ENCODE results near the gene DRG2. TPM values are rescaled to one million over a fixed set of nuclear protein-coding genes. Genes with fewer than 3 reads are reported as not detected.

The DRG2 gene
- total RNA-seq, 1 experiment from 2014 or later: 52.0 TPM

DNA sequence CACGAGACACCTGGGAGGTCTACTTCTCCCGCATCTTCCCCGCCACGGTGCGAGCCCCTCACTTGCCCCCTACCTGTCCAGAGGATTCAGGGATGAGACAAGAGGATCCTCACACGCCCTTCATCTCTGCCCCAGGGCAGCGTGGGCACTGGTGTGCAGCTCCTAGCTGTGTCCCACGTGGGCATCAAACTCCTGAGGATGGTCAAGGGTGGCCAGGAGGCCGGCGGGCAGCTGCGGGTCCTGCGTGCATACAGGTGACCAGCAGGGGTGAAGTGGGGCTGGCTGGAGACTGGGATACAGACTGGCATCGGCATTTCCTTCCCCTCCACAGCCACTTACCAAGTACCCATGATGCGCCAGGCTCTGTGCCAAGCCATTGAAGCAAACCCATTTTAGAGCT lies 67.4 kb downstream of the DRG2 start:
- Mint-ChIP-seq H3K36me3 (ENCODE audit: insufficient read depth in 1 of 3, low read depth in 3 of 3) (no peaks in the 10 kb centered on the region), H3K4me1 (peaks cover 25 to 32% of the 10 kb centered on the region in 2 experiments), H3K4me3 (no peak overlapping the region), H3K27ac (no peak overlapping the region), H3K9me3 (no peaks in the 10 kb centered on the region), H3K27me3 (ENCODE audit: low read depth) (no peaks in the 10 kb centered on the region; the same call in 1 of the 2 replicates)
- H4K8ac ChIP-seq (replicated peaks; ENCODE audit: insufficient read length, low read depth, low read length): no peak overlapping the region
- H4K91ac ChIP-seq (ENCODE audit: insufficient read length, low read depth, low read length): no peak overlapping the region
- no peak overlapping the region for H2BK15ac ChIP-seq (ENCODE audit: low read depth, low read length)
- no CpG with 5 or more reads among the region's 14 CpGs for WGBS (ENCODE audit: extremely low coverage, insufficient read length, low lambda C conversion rate)
- no peak overlapping the region for H2BK12ac ChIP-seq (ENCODE audit: insufficient read length, low read depth, low read length)
- no peak overlapping the region for H2AK5ac ChIP-seq (ENCODE audit: insufficient read length, low read length)
- H3K79me2 ChIP-seq (ENCODE audit: insufficient read depth, low read length): no peaks in the 10 kb centered on the region
- no peak overlapping the region for H2BK20ac ChIP-seq (ENCODE audit: low read depth, low read length, poor library complexity, severe bottlenecking)
- peaks cover 3% of the 10 kb centered on the region for H3K4me1 ChIP-seq (ENCODE audit: insufficient read depth, low read length)
- H3K27ac ChIP-seq (ENCODE audit: insufficient read length, low read depth, low read length): no peak overlapping the region
- H3K23ac ChIP-seq (ENCODE audit: insufficient read length, low read depth, low read length): no peak overlapping the region
- H3K4ac ChIP-seq (ENCODE audit: low read depth, low read length): no peak overlapping the region
- no peak overlapping the region for H3K4me2 ChIP-seq (ENCODE audit: insufficient read depth, insufficient read length, low read length)
- no peaks in the 10 kb centered on the region for H4K20me1 ChIP-seq (ENCODE audit: control insufficient read depth, insufficient read depth, insufficient read length)
- H3K79me1 ChIP-seq (ENCODE audit: insufficient read depth, low read depth, low read length, poor library complexity, severe bottlenecking): no peaks in the 10 kb centered on the region
- no peak overlapping the region for H4K5ac ChIP-seq (ENCODE audit: insufficient read length, low read depth, low read length)
- H3K23me2 ChIP-seq (ENCODE audit: insufficient read length, low read depth, low read length, poor library complexity, severe bottlenecking): no peaks in the 10 kb centered on the region
- no peak overlapping the region for H3K56ac ChIP-seq (ENCODE audit: insufficient read length, low read depth, low read length)
- TF ChIP-seq, protein P1, sequence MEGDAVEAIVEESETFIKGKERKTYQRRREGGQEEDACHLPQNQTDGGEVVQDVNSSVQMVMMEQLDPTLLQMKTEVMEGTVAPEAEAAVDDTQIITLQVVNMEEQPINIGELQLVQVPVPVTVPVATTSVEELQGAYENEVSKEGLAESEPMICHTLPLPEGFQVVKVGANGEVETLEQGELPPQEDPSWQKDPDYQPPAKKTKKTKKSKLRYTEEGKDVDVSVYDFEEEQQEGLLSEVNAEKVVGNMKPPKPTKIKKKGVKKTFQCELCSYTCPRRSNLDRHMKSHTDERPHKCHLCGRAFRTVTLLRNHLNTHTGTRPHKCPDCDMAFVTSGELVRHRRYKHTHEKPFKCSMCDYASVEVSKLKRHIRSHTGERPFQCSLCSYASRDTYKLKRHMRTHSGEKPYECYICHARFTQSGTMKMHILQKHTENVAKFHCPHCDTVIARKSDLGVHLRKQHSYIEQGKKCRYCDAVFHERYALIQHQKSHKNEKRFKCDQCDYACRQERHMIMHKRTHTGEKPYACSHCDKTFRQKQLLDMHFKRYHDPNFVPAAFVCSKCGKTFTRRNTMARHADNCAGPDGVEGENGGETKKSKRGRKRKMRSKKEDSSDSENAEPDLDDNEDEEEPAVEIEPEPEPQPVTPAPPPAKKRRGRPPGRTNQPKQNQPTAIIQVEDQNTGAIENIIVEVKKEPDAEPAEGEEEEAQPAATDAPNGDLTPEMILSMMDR (conservative IDR thresholded peaks at IDR 0.05): no peak
- H3K9me3 ChIP-seq (ENCODE audit: control insufficient read depth, low read depth, low read length): no peaks in the 10 kb centered on the region
- no peak overlapping the region for H3T11ph ChIP-seq (ENCODE audit: low read length)
- H2BK5ac ChIP-seq (ENCODE audit: insufficient read length, low read length): no peak overlapping the region
- no peak overlapping the region for H3K18ac ChIP-seq (ENCODE audit: insufficient read length, low read depth, low read length)
- H3K27me3 ChIP-seq (ENCODE audit: insufficient read depth, low read length): no peaks in the 10 kb centered on the region; the same call in 1 of the 2 replicates
- no peak overlapping the region for H3K9ac ChIP-seq (ENCODE audit: extremely low read depth, insufficient read length, low read length)
- H3K14ac ChIP-seq (ENCODE audit: insufficient read depth, low read length): no peak overlapping the region
- DNase-seq: no peak
- no peak overlapping the region for H2AFZ ChIP-seq (ENCODE audit: low read length)
- H2BK120ac ChIP-seq (ENCODE audit: low read depth, low read length, poor library complexity, severe bottlenecking): no peak overlapping the region

All from H9 (cell line).